Heart right ventricle (tissue), 16 donors: ENCODE results near the gene HLCS. TPM values are rescaled to one million over a fixed set of nuclear protein-coding genes. Genes with fewer than 3 reads are reported as not detected.

Source experiments
- ATAC-seq, 8 donors: fragments of 200-7000 bp; cut with Tn5 transposase; one replicate each; pipeline ENCODE4 v1.9.1; 2020; ENCODE audit warnings: mild to moderate bottlenecking in 8 of 8, moderate library complexity in 8 of 8, moderate number of reproducible peaks in 1 of 8
- DNase-seq, 2 donors: peaks; one replicate each; pipeline ENCODE4 v3.0.0-alpha.2; 2020
- H3K27ac ChIP-seq, 10 donors: fragments of 200-600 bp; sonication (generic) in 2 of 10; one replicate each; pipeline versions ENCODE4 v1.5.0 to v1.8.0; 2020 to 2022; ENCODE audit warnings: mild to moderate bottlenecking in 3 of 10
- H3K27me3 ChIP-seq, 7 donors: fragments of 200-600 bp; one replicate each; pipeline ENCODE4 v1.8.0; 2021 to 2022; ENCODE audit warnings: mild to moderate bottlenecking in 2 of 7
- H3K36me3 ChIP-seq, 9 donors: fragments of 200-600 bp; sonication (generic) in 1 of 9; one replicate each; pipeline versions ENCODE4 v1.5.0 to v1.8.0; 2020 to 2022; ENCODE audit warnings: mild to moderate bottlenecking in 2 of 9
- H3K4me1 ChIP-seq, 9 donors: fragments of 200-600 bp; sonication (generic) in 1 of 9; one replicate each; pipeline versions ENCODE4 v1.5.0 to v1.8.0; 2020 to 2022; ENCODE audit warnings: mild to moderate bottlenecking in 4 of 9
- H3K4me3 ChIP-seq, 10 donors: fragments of 200-600 bp; sonication (generic) in 2 of 10; one replicate each; pipeline versions ENCODE4 v1.5.0 to v1.8.0; 2020 to 2022; ENCODE audit warnings: mild to moderate bottlenecking in 7 of 10, moderate library complexity in 2 of 10
- H3K9me3 ChIP-seq, 11 donors: fragments of 200-600 bp in 10 of 11; sonication (generic) in 2 of 11; one replicate each; pipeline versions ENCODE4 v1.5.0 to v1.8.0; 2013 to 2022; ENCODE audit warnings: mild to moderate bottlenecking in 2 of 11, control low read depth in 1 of 11, moderate library complexity in 1 of 11
- CTCF ChIP-seq, 9 donors: fragments of 200-600 bp; sonication (generic) in 2 of 9; IDR thresholded peaks; one replicate each; pipeline versions ENCODE4 v1.5.0 to v1.8.0; 2021 to 2022; ENCODE audit warnings: antibody characterized with exemption in 9 of 9, mild to moderate bottlenecking in 5 of 9, moderate library complexity in 1 of 9
- WGBS, 2 donors: extraction: QIAGEN DNeasy Blood & Tissue Kit; methylation state at CpG; one replicate each; pipeline ENCODE4 v1.1.7; 2013; ENCODE audit warnings: inconsistent platforms in 1 of 2; 5-methylcytosine and 5-hydroxymethylcytosine counted together
- intact Hi-C, 10 donors: fragments of 100-400 bp; cut with DNase I; formaldehyde crosslinking; loops; one replicate each; pipeline versions ENCODE4 v1.11.1 to v1.14.2; 2022
- polyA plus RNA-seq, 2 donors: library from polyadenylated mRNA; stranded (reverse); fragments of 200-250 nt; gene quantifications; one replicate each; pipeline ENCODE4 v1.2.3, GENCODE V29; 2013
- total RNA-seq, 10 donors: library from RNA; stranded (reverse); fragmentation: NEBNext Ultra II Directional in 3 of 10; extraction: Animal tissue kit (Norgen Biotek cat#: 25700) in 3 of 10; gene quantifications; one replicate each; pipeline versions ENCODE4 v1.2.1 to v1.2.4, GENCODE V29; 2021 to 2023
- donor health status: Arrhythmogenic right ventricular cardiomyopathy.
- donor health status: ischemic (EF 13 %, LVEDD 7.1; RV severe dilation, severe dysfunction).
- donor health status: healthy with polysubstance abuse.
- donor health status: DM: no; HTN: yes; CAD: no.
- donor health status: DM: no; HTN: no; CAD: no.
- donor health status: ischemic (EF 25% LVEDD 6.9; RV normal size, moderate dysfunction).
- donor health status: ischemic (EF 25% LVEDD 5.7; RV mildly dilated, moderate dysfunction).
- donor health status: healthy.
- donor health status: DM: yes; HTN: yes; CAD: no.
- donor health status: Ischemic cardiomyopathy.
- donor health status: ischemic (EF 35%, LVEDD 5.7; RV mildly dilated, moderate dysfunction).
- donor health status: nonischemic (EF 11% LVEDD 7.7; RV severe dilation, severe dysfunction).
- donor health status: DM: yes; HTN: yes; CAD: no.
- donor health status: PGD.
- donor health status: ischemic (EF 29% LVEDD 5.4; RV normal size, mild dysfunction).
- donor health status: nonischemic (EF 23%, LVEDD 6.1; RV moderate dilation, normal function).

The HLCS gene
- total and polyA plus RNA-seq, 12 donors: 2.0 to 9.6 (median 6.7) TPM

- intact Hi-C loops: no loop called here
- DNase-seq (no peak), ATAC-seq (no peak)
- no peak for TF ChIP-seq CTCF (IDR thresholded peaks at IDR 0.05)
- 87 to 95% methylated on average over 6 of the region's 6 CpGs for WGBS, 2 donors
- H3K4me3 ChIP-seq: no peak overlapping the region
- H3K9me3 ChIP-seq: no peaks in the 10 kb centered on the region
- H3K4me1 ChIP-seq: no peaks in the 10 kb centered on the region
- no peak overlapping the region for H3K27ac ChIP-seq
- H3K27me3 ChIP-seq: peaks cover 0 to 76% (median 39%) of the 10 kb centered on the region in 7 donors
- H3K36me3 ChIP-seq: no peaks in the 10 kb centered on the region
These were observed 232.6 kb downstream of the HLCS start for GRCh38 chr21:36733857-36734256.

GRCh38 chr21:36732761-36733160 lies 233.7 kb downstream of the HLCS start:
- Histone ChIP-seq H3K27me3 (peaks cover 0 to 71% (median 39%) of the 10 kb centered on the region in 7 donors), H3K36me3 (no peaks in the 10 kb centered on the region), H3K4me3 (no peak overlapping the region), H3K4me1 (no peaks in the 10 kb centered on the region), H3K27ac (no peak overlapping the region), H3K9me3 (no peaks in the 10 kb centered on the region)
- no peak for ATAC-seq
- 87 to 91% methylated on average over 7 of the region's 7 CpGs for WGBS, 2 donors
- DNase-seq: no peak
- no peak for TF ChIP-seq CTCF (IDR thresholded peaks at IDR 0.05)
- intact Hi-C loops: no loop called here

- TF ChIP-seq CTCF (IDR thresholded peaks at IDR 0.05): no peak
- H3K27ac ChIP-seq: no peak overlapping the region
- no peaks in the 10 kb centered on the region for H3K36me3 ChIP-seq
- WGBS, 2 donors: 76 to 80% methylated on average over 14 of the region's 14 CpGs
- ATAC-seq (no peak), DNase-seq (no peak)
- no peaks in the 10 kb centered on the region for H3K9me3 ChIP-seq
- H3K4me3 ChIP-seq: no peak overlapping the region
- H3K27me3 ChIP-seq: peaks cover 0 to 68% (median 38%) of the 10 kb centered on the region in 7 donors
- H3K4me1 ChIP-seq: no peaks in the 10 kb centered on the region
- intact Hi-C loops: no loop called here
These were observed 234.3 kb downstream of the HLCS start for GRCh38 chr21:36732217-36732616.

GRCh38 chr21:36730291-36731281 lies 235.9 kb downstream of the HLCS start:
- Histone ChIP-seq H3K4me3 (no peak overlapping the region), H3K27ac (no peak overlapping the region), H3K9me3 (no peaks in the 10 kb centered on the region), H3K4me1 (no peaks in the 10 kb centered on the region), H3K36me3 (no peaks in the 10 kb centered on the region), H3K27me3 (peaks cover 0 to 68% (median 40%) of the 10 kb centered on the region in 7 donors)
- 75 to 78% methylated on average over 30 of the region's 30 CpGs for WGBS, 2 donors
- DNase-seq: no peak
- ATAC-seq: no peak
- intact Hi-C loops: no loop called here
- TF ChIP-seq CTCF (IDR thresholded peaks at IDR 0.05): no peak
